Stimulated activated naive B cell treated with anti-CD40 and anti-IgM and Interleukin-4, amounts not matched to agents 10 μg/mL and 1 μg/mL and 100 μg/mL, for 72 hours (primary cell): ENCODE results near the gene CAPZB.

Experiments used
- ATAC-seq, 2 donors: fragments of 150-1000 bp; cut with Tn5 transposase; replicated peaks; 2 replicates each; pipeline ENCODE4 v1.10.0; 2021; ENCODE audit warnings: moderate library complexity in 1 of 2
- DNase-seq: peaks from one replicate; pipeline ENCODE4 v3.0.0; 2021
- H3K27ac Mint-ChIP-seq: one replicate; pipeline ENCODE4 v1.8.0; 2022; ENCODE audit warnings: mild to moderate bottlenecking, mixed read lengths
- H3K27me3 Mint-ChIP-seq, 2 donors: one replicate each; pipeline ENCODE4 v1.8.0; 2022; ENCODE audit warnings: mixed read lengths in 2 of 2
- H3K36me3 Mint-ChIP-seq, 2 donors: one replicate each; pipeline ENCODE4 v1.8.0; 2022; ENCODE audit warnings: mixed read lengths in 2 of 2, mild to moderate bottlenecking in 1 of 2
- H3K4me1 Mint-ChIP-seq, 2 donors: one replicate each; pipeline ENCODE4 v1.8.0; 2022; ENCODE audit warnings: mixed read lengths in 2 of 2, mild to moderate bottlenecking in 1 of 2
- H3K4me3 Mint-ChIP-seq, 2 donors: one replicate each; pipeline ENCODE4 v1.8.0; 2022; ENCODE audit warnings: mild to moderate bottlenecking in 2 of 2, mixed read lengths in 2 of 2, moderate library complexity in 1 of 2
- H3K9me3 Mint-ChIP-seq, 2 donors: one replicate each; pipeline ENCODE4 v1.8.0; 2022; ENCODE audit warnings: mixed read lengths in 2 of 2, mild to moderate bottlenecking in 1 of 2

The CAPZB gene

DNA sequence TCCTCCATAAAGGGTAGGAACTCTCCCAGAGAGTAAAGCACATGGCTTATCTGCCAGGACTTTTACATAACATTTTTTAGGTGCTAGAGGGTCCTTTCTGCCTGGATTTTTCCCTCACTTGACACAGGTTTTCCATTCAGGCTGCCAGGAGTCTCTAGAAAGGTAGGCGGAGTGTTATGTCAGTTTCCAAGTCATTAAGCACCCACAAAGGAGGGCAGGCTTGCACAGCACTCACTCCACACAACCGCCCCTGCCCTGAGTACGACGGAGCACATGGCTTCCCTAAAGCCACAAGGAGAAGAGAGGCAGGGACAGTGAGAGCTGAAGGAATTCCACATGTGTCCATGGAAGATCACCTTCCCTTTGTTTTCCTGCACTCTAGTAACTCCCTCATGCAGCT is 55.7 kb downstream of the CAPZB start:
- peak overlapping the region; percentile 15 for H3K27ac Mint-ChIP-seq
- DNase-seq (no peak), ATAC-seq (no peak)
- H3K4me3 Mint-ChIP-seq = no peak overlapping the region
- H3K27me3 Mint-ChIP-seq = no peaks in the 10 kb centered on the region
- H3K36me3 Mint-ChIP-seq = peaks cover 19 to 28% of the 10 kb centered on the region in 2 donors
- H3K4me1 Mint-ChIP-seq = peaks cover 52 to 70% of the 10 kb centered on the region in 2 donors
- H3K9me3 Mint-ChIP-seq = no peaks in the 10 kb centered on the region

DNA sequence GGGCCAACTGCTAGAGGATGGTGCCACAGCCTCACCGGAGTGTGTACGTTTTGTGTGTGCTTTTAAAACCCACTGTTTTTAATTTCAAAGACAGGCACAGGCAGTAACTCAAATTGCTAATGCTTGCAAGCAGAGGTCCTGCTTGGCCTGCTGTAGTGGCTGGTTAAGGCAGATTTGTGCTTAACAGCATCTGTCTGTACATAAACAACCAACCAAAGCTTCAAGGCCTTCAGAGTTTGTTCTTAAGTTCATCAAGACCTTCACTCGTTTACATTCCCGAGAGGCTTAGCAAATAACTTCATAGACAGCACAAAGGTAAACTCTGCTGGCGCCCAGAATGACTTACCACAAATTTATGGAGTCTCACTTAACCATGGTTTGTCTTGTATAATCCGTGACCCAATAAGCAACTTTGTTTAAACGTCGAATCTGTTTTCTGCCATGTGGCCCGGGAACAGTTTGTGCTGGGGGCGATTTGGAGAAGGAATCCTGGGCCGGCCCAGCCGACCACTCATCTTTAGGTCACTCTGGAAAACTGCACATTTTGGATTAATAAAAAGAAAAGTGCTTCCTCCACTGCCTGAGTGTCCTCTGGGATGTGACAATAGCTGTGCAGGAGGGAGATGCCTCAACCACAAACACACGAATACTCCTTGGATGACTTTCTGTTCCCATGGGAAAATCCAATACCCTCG is 58.1 kb downstream of the CAPZB start:
- H3K4me1 Mint-ChIP-seq = peaks cover 51 to 63% of the 10 kb centered on the region in 2 donors
- H3K27ac Mint-ChIP-seq = no peak overlapping the region
- H3K36me3 Mint-ChIP-seq = peaks cover 14 to 16% of the 10 kb centered on the region in 2 donors
- no peak overlapping the region for H3K4me3 Mint-ChIP-seq
- no peaks in the 10 kb centered on the region for H3K27me3 Mint-ChIP-seq
- ATAC-seq = no peak
- no peaks in the 10 kb centered on the region for H3K9me3 Mint-ChIP-seq
- no peak for DNase-seq

DNA sequence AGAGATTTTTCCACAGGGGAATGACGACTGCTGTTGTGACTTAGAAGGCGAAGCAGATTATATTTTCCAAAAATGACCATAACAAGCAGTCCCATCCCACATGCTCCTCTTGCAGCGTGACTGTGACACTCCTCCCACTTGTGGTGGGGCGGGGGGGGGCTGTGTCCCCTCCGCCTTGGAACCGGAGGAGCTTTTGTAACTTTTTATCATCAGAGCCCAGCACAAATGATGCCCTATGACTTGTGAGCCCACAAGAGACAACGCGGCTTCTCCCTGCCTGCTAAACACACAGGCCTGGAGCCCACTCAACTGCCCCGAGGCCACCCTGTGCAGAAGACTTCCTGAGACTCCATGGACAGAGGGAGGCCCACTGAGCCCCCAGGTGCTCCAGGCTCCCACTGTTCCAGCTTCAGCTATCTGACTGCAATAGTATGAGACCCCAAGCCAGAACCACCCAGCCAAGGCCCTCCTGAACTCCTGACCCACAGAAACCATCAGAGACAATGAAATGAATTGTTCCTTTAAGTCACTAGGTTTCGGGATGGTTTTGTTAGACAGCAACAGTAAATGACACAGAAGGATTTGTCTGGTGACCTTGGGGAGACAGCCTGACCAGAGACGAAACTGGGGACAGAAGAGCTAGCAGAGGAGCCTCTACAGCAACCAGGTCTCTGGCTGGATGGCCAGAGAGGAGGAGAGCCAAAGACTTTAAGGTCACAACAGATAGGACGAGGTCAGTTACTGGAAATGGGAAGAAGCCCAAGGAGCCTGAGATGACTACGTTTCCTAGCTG is 58.8 kb downstream of the CAPZB start:
- Mint-ChIP-seq H3K4me3 (no peak overlapping the region), H3K36me3 (peaks cover 14 to 20% of the 10 kb centered on the region in 2 donors), H3K4me1 (peaks cover 54 to 64% of the 10 kb centered on the region in 2 donors)

DNA sequence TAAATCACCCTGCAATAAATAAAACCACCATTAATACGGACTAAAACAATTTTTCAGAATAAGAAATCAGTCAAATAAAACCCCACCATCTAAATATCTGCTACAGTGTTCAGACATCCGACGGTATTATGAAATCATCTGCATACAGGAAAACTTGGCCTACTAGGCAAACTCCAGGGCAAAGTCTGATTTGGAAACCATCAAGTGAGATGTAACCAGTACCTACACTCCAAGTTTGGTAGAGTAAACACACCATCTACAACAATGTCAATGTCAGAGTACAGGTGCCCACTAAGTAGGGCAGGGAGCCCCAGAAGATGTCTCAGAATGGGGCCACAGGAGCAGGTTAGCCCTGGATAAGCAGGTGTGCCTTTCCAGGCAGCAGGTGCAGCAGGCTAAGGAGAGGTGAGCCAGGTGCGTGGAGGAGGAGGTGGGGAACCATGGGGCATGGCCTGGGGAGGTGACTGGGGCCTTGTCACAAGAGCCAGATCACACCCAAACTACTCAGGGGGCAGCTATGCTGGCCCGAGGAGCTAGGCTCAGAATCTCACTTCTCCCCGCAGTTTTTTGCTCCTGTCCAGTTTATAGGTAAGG is 59.6 kb downstream of the CAPZB start:
- no peaks in the 10 kb centered on the region for H3K9me3 Mint-ChIP-seq
- peaks cover 14 to 23% of the 10 kb centered on the region in 2 donors for H3K36me3 Mint-ChIP-seq
- H3K27me3 Mint-ChIP-seq = no peaks in the 10 kb centered on the region
- H3K27ac Mint-ChIP-seq = peak overlapping the region; percentile 42
- no peak for ATAC-seq
- no peak overlapping the region for H3K4me3 Mint-ChIP-seq
- no peak for DNase-seq
- H3K4me1 Mint-ChIP-seq = peaks cover 52 to 64% of the 10 kb centered on the region in 2 donors

More for the DNA sequence above, 58.8 kb downstream of the CAPZB start:
- no peak for DNase-seq
- no peak for ATAC-seq
- H3K27me3 Mint-ChIP-seq = no peaks in the 10 kb centered on the region
- H3K27ac Mint-ChIP-seq = peak overlapping the region; percentile 20
- H3K9me3 Mint-ChIP-seq = no peaks in the 10 kb centered on the region

DNA sequence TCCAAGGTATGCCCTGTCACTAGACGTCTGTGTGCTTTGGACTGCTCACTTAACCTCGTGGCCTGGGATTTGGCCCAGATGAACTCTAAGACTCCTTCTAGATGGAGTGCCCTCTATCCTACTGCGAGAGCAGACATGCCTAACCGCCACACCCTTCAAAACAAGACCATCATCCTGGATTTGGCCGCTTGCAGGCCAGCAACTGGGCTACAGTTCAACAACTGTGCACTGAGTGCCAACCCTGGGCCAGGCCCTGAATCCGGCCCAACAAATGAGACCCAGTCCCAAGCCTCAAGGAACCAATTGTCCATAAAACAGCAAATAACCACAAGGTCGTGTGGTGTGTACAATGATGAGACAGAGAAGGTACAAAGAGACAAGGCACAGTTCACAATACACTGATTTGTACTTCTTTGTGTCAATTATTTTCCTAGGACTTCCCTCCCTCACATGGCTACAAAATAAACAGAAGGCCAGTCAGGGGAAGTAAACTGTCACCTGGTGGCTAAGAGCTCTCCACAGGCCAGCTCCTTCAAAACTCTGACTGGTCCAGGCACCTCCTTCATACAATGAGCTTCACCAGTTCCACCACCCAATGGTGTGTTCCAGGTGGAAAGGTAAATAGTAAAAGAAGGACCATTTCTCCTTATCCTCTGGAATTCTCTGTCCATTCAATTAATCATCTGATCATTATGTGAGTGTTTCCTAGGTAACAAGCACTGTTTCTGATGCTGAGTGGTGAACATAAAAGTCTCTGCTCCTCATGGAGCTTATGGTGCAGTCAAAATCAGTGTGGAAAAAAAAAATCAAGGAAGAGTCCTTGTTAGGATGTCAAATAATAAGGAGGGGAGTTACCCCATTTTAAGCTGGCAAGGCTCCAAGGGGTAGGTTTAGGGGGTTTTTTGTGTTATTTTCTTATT is 60.4 kb downstream of the CAPZB start:
- DNase-seq (no peak), ATAC-seq (no peak)
- Mint-ChIP-seq H3K27ac (no peak overlapping the region), H3K36me3 (peaks cover 10 to 20% of the 10 kb centered on the region in 2 donors), H3K9me3 (no peaks in the 10 kb centered on the region), H3K4me3 (no peak overlapping the region), H3K27me3 (no peaks in the 10 kb centered on the region), H3K4me1 (peaks cover 45 to 56% of the 10 kb centered on the region in 2 donors)

DNA sequence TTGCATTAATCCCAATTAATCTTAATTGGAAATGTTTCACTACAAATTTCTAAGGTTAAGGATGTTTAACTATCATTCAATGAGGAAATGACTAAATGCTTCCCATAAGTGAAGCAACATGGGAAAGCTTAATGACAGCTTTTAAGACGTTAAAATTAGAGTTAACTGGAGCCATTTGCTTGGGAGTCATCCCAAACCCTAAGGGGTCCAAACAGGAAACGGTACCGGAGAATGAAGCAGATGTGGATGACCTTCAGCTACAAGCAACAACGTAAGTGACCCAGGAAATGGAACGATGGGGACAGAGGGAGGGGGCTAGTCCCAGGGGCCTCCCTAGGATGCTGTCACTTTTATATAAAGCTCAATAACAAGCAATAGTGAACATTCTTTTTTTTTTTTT is 62.2 kb downstream of the CAPZB start:
- no peaks in the 10 kb centered on the region for H3K27me3 Mint-ChIP-seq
- no peak overlapping the region for H3K4me3 Mint-ChIP-seq
- DNase-seq = no peak
- H3K4me1 Mint-ChIP-seq = peaks cover 37 to 53% of the 10 kb centered on the region in 2 donors
- ATAC-seq = no peak
- peaks cover 18 to 25% of the 10 kb centered on the region in 2 donors for H3K36me3 Mint-ChIP-seq
- H3K9me3 Mint-ChIP-seq = no peaks in the 10 kb centered on the region
- H3K27ac Mint-ChIP-seq = no peak overlapping the region

DNA sequence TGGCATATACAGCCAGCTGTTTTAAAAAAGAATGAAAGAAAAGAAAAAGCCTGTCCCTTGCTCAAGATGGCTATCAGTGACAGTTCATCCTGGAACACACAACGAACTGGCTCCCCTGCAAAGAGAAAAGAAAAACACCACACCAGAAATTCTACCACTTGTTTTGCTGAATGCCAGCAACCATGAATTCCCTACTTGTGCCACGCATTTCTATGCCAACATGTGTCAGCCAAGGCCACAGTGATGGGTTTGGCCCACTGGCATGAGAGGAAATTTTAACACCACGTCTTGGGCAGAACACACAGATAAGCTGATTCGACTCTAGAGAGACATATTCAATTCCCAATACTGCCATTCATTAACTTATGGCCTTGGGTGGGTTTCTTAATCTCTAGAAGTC is 64.0 kb downstream of the CAPZB start:
- Mint-ChIP-seq H3K27me3 (no peaks in the 10 kb centered on the region), H3K4me1 (peaks cover 38 to 60% of the 10 kb centered on the region in 2 donors), H3K9me3 (no peaks in the 10 kb centered on the region), H3K4me3 (no peak overlapping the region), H3K36me3 (peaks cover 26 to 32% of the 10 kb centered on the region in 2 donors), H3K27ac (no peak overlapping the region)
- no peak for DNase-seq
- ATAC-seq = no peak

DNA sequence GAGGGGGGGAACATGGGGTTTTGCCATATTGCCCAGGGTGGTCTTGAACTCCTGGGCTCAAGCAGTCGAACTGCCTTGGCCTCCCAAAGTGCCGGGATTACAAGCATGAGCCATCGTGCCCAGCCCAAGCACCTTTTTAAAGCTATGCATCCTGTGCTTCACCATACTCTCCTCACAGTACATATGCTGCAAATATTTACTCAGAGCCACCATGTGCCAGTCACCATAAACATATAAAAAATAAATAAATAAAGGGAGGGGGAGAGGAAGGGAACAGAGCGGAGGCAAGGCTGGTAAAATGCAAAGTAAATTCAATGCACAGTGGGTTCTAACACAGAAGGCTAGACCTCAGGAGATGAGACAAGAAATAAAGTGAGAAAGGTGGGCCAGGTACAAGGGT is 64.7 kb downstream of the CAPZB start:
- Mint-ChIP-seq H3K4me1 (peaks cover 34 to 58% of the 10 kb centered on the region in 2 donors), H3K9me3 (no peaks in the 10 kb centered on the region), H3K27me3 (no peaks in the 10 kb centered on the region), H3K36me3 (peaks cover 28 to 34% of the 10 kb centered on the region in 2 donors), H3K27ac (peak overlapping the region; percentile 47), H3K4me3 (no peak overlapping the region)
- DNase-seq (no peak), ATAC-seq (no peak)

DNA sequence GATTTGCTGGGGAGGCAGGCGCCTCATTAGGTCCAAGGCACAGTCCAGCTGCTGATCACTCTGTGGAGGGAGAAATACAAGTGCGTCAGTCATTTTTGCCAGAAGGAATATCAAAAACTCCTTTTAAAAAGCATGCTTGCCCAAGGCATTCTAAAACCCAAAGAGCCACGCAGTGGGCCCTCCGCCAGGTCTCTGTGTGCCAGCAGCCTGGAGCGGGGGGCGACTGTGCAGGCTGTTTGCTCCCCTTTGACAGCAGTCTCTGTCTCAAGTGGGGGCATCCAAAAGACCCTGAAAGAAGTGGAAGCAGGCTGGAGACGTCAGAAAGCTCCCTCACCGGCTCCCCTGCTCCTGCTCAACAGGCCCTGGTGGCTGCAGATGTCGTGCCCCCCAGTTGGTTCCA is 65.6 kb downstream of the CAPZB start:
- peak overlapping the region; percentile 5 for H3K27ac Mint-ChIP-seq
- no peaks in the 10 kb centered on the region for H3K9me3 Mint-ChIP-seq
- no peaks in the 10 kb centered on the region for H3K27me3 Mint-ChIP-seq
- ATAC-seq (no peak), DNase-seq (no peak)
- H3K36me3 Mint-ChIP-seq = peaks cover 28 to 36% of the 10 kb centered on the region in 2 donors
- H3K4me1 Mint-ChIP-seq = peaks cover 30 to 49% of the 10 kb centered on the region in 2 donors
- no peak overlapping the region for H3K4me3 Mint-ChIP-seq

DNA sequence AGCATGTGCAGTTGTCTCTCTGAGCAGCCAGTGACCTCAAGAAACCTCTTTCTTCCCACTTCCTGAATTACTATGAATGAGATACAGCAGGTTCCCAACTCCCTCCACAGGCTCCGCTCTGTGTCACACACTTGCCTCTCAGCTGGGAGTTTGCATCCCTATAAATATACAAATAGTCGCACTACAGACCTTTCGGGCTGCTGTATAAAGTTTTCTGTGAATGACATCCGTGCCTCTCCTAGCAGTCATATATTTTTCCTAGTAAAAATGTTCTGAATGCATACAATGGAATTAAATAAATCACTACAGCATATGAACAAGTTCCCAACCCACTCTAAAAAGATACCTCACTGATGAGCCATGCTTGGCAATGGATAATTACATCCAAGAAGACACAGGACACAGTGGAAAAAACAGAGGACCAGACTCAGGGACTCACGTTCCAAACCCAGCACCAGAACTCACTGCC is 66.8 kb downstream of the CAPZB start:
- H3K4me1 Mint-ChIP-seq = peaks cover 24 to 44% of the 10 kb centered on the region in 2 donors

DNA sequence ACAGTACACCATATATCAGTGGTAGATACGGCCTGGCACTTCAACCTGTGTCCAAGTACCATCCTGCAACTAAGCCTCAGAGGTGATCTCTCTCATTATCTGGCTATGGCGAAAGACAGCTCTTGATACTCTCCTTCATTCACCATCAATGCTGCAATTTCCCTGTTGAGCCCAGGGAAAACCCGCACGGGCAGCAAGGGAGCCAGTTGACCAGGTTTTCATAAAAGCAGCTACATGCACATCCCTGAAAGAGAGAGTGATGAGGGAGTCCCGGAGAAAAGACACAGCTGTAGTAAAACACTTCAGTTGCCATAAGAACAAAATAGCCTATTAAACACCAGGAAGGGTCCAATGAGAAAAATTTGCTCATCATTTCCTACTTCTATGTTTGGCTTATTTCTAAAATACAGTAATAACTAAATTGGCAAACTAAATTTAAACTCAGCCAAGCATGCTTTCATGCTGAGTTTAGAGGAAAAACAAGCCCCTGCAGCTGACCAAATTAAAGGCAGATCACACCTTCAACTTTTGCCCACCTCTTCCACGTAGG is 68.3 kb downstream of the CAPZB start:
- H3K27me3 Mint-ChIP-seq = no peaks in the 10 kb centered on the region
- H3K36me3 Mint-ChIP-seq = peaks cover 29 to 38% of the 10 kb centered on the region in 2 donors
- no peak overlapping the region for H3K4me3 Mint-ChIP-seq
- DNase-seq (no peak), ATAC-seq (no peak)
- no peaks in the 10 kb centered on the region for H3K9me3 Mint-ChIP-seq
- H3K4me1 Mint-ChIP-seq = peaks cover 23 to 60% of the 10 kb centered on the region in 2 donors
- H3K27ac Mint-ChIP-seq = no peak overlapping the region

More for the DNA sequence above, 66.8 kb downstream of the CAPZB start:
- no peaks in the 10 kb centered on the region for H3K9me3 Mint-ChIP-seq
- no peak for DNase-seq
- ATAC-seq = no peak
- H3K36me3 Mint-ChIP-seq = peaks cover 28 to 36% of the 10 kb centered on the region in 2 donors
- H3K27ac Mint-ChIP-seq = peak overlapping the region; percentile 82
- no peaks in the 10 kb centered on the region for H3K27me3 Mint-ChIP-seq
- H3K4me3 Mint-ChIP-seq = no peak overlapping the region

DNA sequence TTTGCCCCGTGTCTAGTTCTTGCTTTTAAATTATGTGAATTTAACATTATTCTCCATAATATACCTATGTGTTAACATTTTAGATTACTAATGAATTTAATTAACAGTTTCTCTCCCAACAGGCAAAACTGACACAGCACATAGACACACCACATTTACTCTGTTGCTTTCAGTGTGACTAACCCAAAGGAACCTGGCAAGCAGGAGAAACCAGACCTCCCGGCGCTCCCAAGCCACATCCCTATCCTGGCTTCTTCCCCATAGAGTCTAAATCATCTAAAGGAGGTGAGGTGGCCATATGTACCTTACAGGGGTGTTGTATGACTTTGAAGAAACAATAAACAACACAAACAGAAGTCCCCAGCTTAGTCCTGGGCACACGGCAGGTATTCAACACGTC is 69.2 kb downstream of the CAPZB start:
- Mint-ChIP-seq H3K27ac (no peak overlapping the region), H3K9me3 (no peaks in the 10 kb centered on the region)

DNA sequence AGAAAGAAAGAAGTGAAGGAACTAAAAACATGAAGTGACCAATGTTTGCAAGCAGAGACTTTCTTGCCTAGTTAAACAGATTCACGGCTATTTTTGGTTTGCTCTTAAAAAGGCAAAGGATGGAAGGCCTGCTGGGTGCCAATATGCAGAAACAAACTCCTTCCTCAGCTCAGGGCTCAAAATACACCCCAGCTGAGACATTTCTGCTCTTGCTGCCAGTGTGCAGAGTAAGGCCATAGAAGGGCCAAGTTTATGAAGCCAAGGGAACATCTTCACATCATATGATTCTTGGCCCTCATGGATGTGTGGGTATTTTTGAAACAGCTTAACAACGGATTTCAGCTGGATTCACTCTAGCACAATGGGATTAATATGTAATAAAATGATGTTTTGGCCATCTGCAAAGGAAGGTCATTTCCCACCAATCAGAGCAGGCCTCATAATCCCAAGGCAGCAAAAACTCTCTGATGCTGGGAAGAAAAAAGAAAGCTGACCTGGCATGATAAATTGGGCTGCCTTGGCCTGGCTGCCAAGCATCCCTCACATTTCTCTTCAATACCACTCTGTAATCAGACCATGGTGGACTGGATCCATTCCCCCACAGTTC is 70.7 kb downstream of the CAPZB start:
- Mint-ChIP-seq H3K4me1 (peaks cover 31 to 65% of the 10 kb centered on the region in 2 donors), H3K36me3 (peaks cover 41 to 47% of the 10 kb centered on the region in 2 donors), H3K4me3 (no peak overlapping the region), H3K27me3 (no peaks in the 10 kb centered on the region), H3K27ac (peak overlapping the region; percentile 9), H3K9me3 (no peaks in the 10 kb centered on the region)
- no peak for ATAC-seq
- DNase-seq = no peak

More for the DNA sequence above, 69.2 kb downstream of the CAPZB start:
- H3K4me1 Mint-ChIP-seq = peaks cover 28 to 64% of the 10 kb centered on the region in 2 donors
- H3K36me3 Mint-ChIP-seq = peaks cover 35 to 38% of the 10 kb centered on the region in 2 donors
- ATAC-seq (no peak), DNase-seq (no peak)
- H3K4me3 Mint-ChIP-seq = no peak overlapping the region
- no peaks in the 10 kb centered on the region for H3K27me3 Mint-ChIP-seq
